DND-41 (cell line): ENCODE measurements around the gene KIAA1586.

Experiments used
- ATAC-seq: fragments of 200-7000 bp; cut with Tn5 transposase; 3 replicates; pipeline ENCODE4 v1.9.1; 2021; ENCODE audit warnings: low read depth; ENCODE audit not compliant: insufficient read depth
- DNase-seq: peaks from one replicate; pipeline ENCODE4 v3.0.0-alpha.2; 2020
- H2AFZ ChIP-seq: 2 replicates; pipeline ENCODE4 v1.6.0; 2012; ENCODE audit warnings: low read depth, low read length
- H3K27ac ChIP-seq: 2 replicates; pipeline ENCODE4 v1.5.1; 2012; ENCODE audit warnings: low read length, inconsistent platforms
- H3K27me3 ChIP-seq: fragments of 200-600 bp; sonication (generic); 2 replicates; pipeline ENCODE4 v1.6.0; 2012; ENCODE audit warnings: low read length, mild to moderate bottlenecking, inconsistent platforms; ENCODE audit not compliant: insufficient read depth, poor library complexity
- H3K36me3 ChIP-seq: 2 replicates; pipeline ENCODE4 v1.5.1; 2012; ENCODE audit warnings: low read length, inconsistent platforms; ENCODE audit not compliant: insufficient read depth
- H3K4me1 ChIP-seq: 2 replicates; pipeline ENCODE4 v1.5.1; 2012; ENCODE audit warnings: mild to moderate bottlenecking, low read length; ENCODE audit not compliant: insufficient read depth
- H3K4me2 ChIP-seq: 2 replicates; pipeline ENCODE4 v1.6.0; 2012; ENCODE audit warnings: mild to moderate bottlenecking, moderate library complexity, low read length, inconsistent platforms; ENCODE audit not compliant: insufficient read depth
- H3K4me3 ChIP-seq, 2 experiments: fragments of 200-600 bp in 1 of 2; shearing (Covaris generic) in 1 of 2; 2 replicates each; pipeline ENCODE4 v1.5.1; 2012 to 2016; ENCODE audit warnings: inconsistent platforms in 2 of 2, low read length in 2 of 2, mild to moderate bottlenecking in 2 of 2, low read depth in 1 of 2, moderate library complexity in 1 of 2
- H3K79me2 ChIP-seq: 2 replicates; pipeline ENCODE4 v1.6.0; 2012; ENCODE audit warnings: low read length, inconsistent platforms; ENCODE audit not compliant: insufficient read depth
- H3K9ac ChIP-seq: 2 replicates; pipeline ENCODE4 v1.6.0; 2012; ENCODE audit warnings: low read depth, mild to moderate bottlenecking, inconsistent platforms, low read length, moderate library complexity
- H3K9me3 ChIP-seq: 2 replicates; pipeline ENCODE4 v1.5.1; 2012; ENCODE audit warnings: low read length, moderate library complexity, mild to moderate bottlenecking, inconsistent platforms; ENCODE audit not compliant: insufficient read depth, severe bottlenecking
- H4K20me1 ChIP-seq: 2 replicates; pipeline ENCODE4 v1.6.0; 2012; ENCODE audit warnings: low read length; ENCODE audit not compliant: insufficient read depth
- CTCF ChIP-seq: IDR thresholded peaks from 2 replicates; pipeline ENCODE4 v1.5.1; 2012; ENCODE audit warnings: borderline replicate concordance, low read length, moderate library complexity, mild to moderate bottlenecking; ENCODE audit not compliant: poor library complexity, severe bottlenecking; ENCODE audit errors: extremely low read depth
- EZH2 ChIP-seq: IDR thresholded peaks from 3 replicates; pipeline ENCODE4 v1.6.1; 2012; ENCODE audit warnings: borderline replicate concordance, low read depth, mild to moderate bottlenecking, moderate library complexity, low read length, inconsistent platforms; ENCODE audit not compliant: severe bottlenecking

The KIAA1586 gene

GRCh38 chr6:57063847-57064246, 17.4 kb downstream of the KIAA1586 start:
- H3K36me3 ChIP-seq = peaks cover 24% of the 10 kb centered on the region; the same call in 1 of the 2 replicates
- no peaks in the 10 kb centered on the region for H3K27me3 ChIP-seq
- H2AFZ ChIP-seq = no peak overlapping the region
- H3K9me3 ChIP-seq = no peaks in the 10 kb centered on the region
- no peak overlapping the region for H3K4me2 ChIP-seq
- no peaks in the 10 kb centered on the region for H4K20me1 ChIP-seq
- DNase-seq (no peak), ATAC-seq (no peak)
- no peak overlapping the region for H3K9ac ChIP-seq
- no peaks in the 10 kb centered on the region for H3K4me1 ChIP-seq
- H3K27ac ChIP-seq = no peak overlapping the region
- H3K4me3 ChIP-seq = no peak overlapping the region
- no peaks in the 10 kb centered on the region for H3K79me2 ChIP-seq
- no peak for TF ChIP-seq CTCF
- TF ChIP-seq EZH2 = no peak

GRCh38 chr6:57064809-57065208, 18.3 kb downstream of the KIAA1586 start:
- Histone ChIP-seq H4K20me1 (no peaks in the 10 kb centered on the region), H3K4me3 (no peak overlapping the region), H3K9ac (no peak overlapping the region), H3K9me3 (no peaks in the 10 kb centered on the region), H3K4me1 (no peaks in the 10 kb centered on the region), H3K27me3 (no peaks in the 10 kb centered on the region), H3K27ac (no peak overlapping the region), H3K4me2 (no peak overlapping the region), H3K79me2 (no peaks in the 10 kb centered on the region), H2AFZ (no peak overlapping the region), H3K36me3 (peaks cover 20% of the 10 kb centered on the region; the same call in 1 of the 2 replicates)
- ATAC-seq (no peak), DNase-seq (no peak)
- TF ChIP-seq EZH2 (no peak), CTCF (no peak)

GRCh38 chr6:57068061-57068460, 21.6 kb downstream of the KIAA1586 start:
- no peaks in the 10 kb centered on the region for H3K27me3 ChIP-seq
- no peaks in the 10 kb centered on the region for H3K9me3 ChIP-seq
- ATAC-seq = no peak
- no peak overlapping the region for H3K4me2 ChIP-seq
- H3K27ac ChIP-seq = no peak overlapping the region
- H3K4me3 ChIP-seq = no peak overlapping the region
- H2AFZ ChIP-seq = no peak overlapping the region
- no peak overlapping the region for H3K9ac ChIP-seq
- DNase-seq = no peak
- no peaks in the 10 kb centered on the region for H4K20me1 ChIP-seq
- H3K4me1 ChIP-seq = no peaks in the 10 kb centered on the region
- no peak for TF ChIP-seq EZH2
- no peak for TF ChIP-seq CTCF
- H3K79me2 ChIP-seq = no peaks in the 10 kb centered on the region
- H3K36me3 ChIP-seq = peaks cover 10% of the 10 kb centered on the region; the same call in 1 of the 2 replicates

GRCh38 chr6:57069228-57069627, 22.7 kb downstream of the KIAA1586 start:
- H3K9me3 ChIP-seq = no peaks in the 10 kb centered on the region
- no peak overlapping the region for H3K9ac ChIP-seq
- H3K36me3 ChIP-seq = peaks cover 13% of the 10 kb centered on the region; the same call in 1 of the 2 replicates
- no peak for TF ChIP-seq CTCF
- no peak for TF ChIP-seq EZH2
- H3K4me3 ChIP-seq = no peak overlapping the region
- H3K27ac ChIP-seq = no peak overlapping the region
- no peak overlapping the region for H3K4me2 ChIP-seq
- no peak overlapping the region for H2AFZ ChIP-seq
- ATAC-seq (no peak), DNase-seq (no peak)
- no peaks in the 10 kb centered on the region for H3K27me3 ChIP-seq
- no peaks in the 10 kb centered on the region for H3K4me1 ChIP-seq
- no peaks in the 10 kb centered on the region for H3K79me2 ChIP-seq
- H4K20me1 ChIP-seq = no peaks in the 10 kb centered on the region
